ENCODE results near the gene SSBP2. TPM values are rescaled to one million over a fixed set of nuclear protein-coding genes. Genes with fewer than 3 reads are reported as not detected.

Gene SSBP2
- total and polyA plus RNA-seq, 2 donors from 2014 or later = 17.0 to 57.1 TPM

GRCh38 chr5:81700166-81700565 lies 50.7 kb downstream of the SSBP2 start:
- FAIRE-seq (no peak), DNase-seq (no peak)
- intact Hi-C loops (cut with DNase I) = no loop called here
- no peak for TF ChIP-seq CTCF (IDR thresholded peaks at IDR 0.05; ENCODE audit: borderline replicate concordance, extremely low read depth, insufficient read depth)
- H3K27ac ChIP-seq (ENCODE audit: low read depth in 2 of 2, low read length in 2 of 2) = no peak overlapping the region
- no peak overlapping the region for H3K4me3 ChIP-seq (ENCODE audit: low read length in 3 of 3)
- peaks cover 0 to 2% (median 0%) of the 10 kb centered on the region in 3 donors for H3K36me3 ChIP-seq (ENCODE audit: control insufficient read depth in 2 of 3, insufficient read depth in 3 of 3, low read length in 3 of 3)
- H3K9ac ChIP-seq (ENCODE audit: low read length in 3 of 3) = no peak overlapping the region
- no peaks in the 10 kb centered on the region for H3K4me1 ChIP-seq (ENCODE audit: control insufficient read depth in 2 of 3, insufficient read depth in 2 of 3, low read depth in 1 of 3, low read length in 3 of 3)
- H3K9me3 ChIP-seq (ENCODE audit: control insufficient read depth in 2 of 3, insufficient read depth in 1 of 3, low read length in 3 of 3) = peaks cover 0 to 9% (median 3%) of the 10 kb centered on the region in 3 donors
- no peaks in the 10 kb centered on the region for H3K27me3 ChIP-seq (ENCODE audit: control insufficient read depth, insufficient read depth, low read length)

- Histone ChIP-seq H3K36me3 (ENCODE audit: control insufficient read depth in 2 of 3, insufficient read depth in 3 of 3, low read length in 3 of 3) (peaks cover 0 to 2% (median 0%) of the 10 kb centered on the region in 3 donors), H3K4me1 (ENCODE audit: control insufficient read depth in 2 of 3, insufficient read depth in 2 of 3, low read depth in 1 of 3, low read length in 3 of 3) (no peaks in the 10 kb centered on the region), H3K4me3 (ENCODE audit: low read length in 3 of 3) (no peak overlapping the region), H3K27me3 (ENCODE audit: control insufficient read depth, insufficient read depth, low read length) (no peaks in the 10 kb centered on the region), H3K9ac (ENCODE audit: low read length in 3 of 3) (no peak overlapping the region), H3K9me3 (ENCODE audit: control insufficient read depth in 2 of 3, insufficient read depth in 1 of 3, low read length in 3 of 3) (peaks cover 0 to 9% (median 3%) of the 10 kb centered on the region in 3 donors), H3K27ac (ENCODE audit: low read depth in 2 of 2, low read length in 2 of 2) (no peak overlapping the region)
- TF ChIP-seq CTCF (IDR thresholded peaks at IDR 0.05; ENCODE audit: borderline replicate concordance, extremely low read depth, insufficient read depth) = no peak
- intact Hi-C loops (cut with DNase I) = no loop called here
- FAIRE-seq (no peak), DNase-seq (no peak)
Measured at GRCh38 chr5:81698813-81699212, 52.1 kb downstream of the SSBP2 start.

- Histone ChIP-seq H3K27me3 (ENCODE audit: control insufficient read depth, insufficient read depth, low read length) (no peaks in the 10 kb centered on the region), H3K36me3 (ENCODE audit: control insufficient read depth in 2 of 3, insufficient read depth in 3 of 3, low read length in 3 of 3) (peaks cover 0 to 2% (median 0%) of the 10 kb centered on the region in 3 donors), H3K9me3 (ENCODE audit: control insufficient read depth in 2 of 3, insufficient read depth in 1 of 3, low read length in 3 of 3) (peaks cover 0 to 9% (median 3%) of the 10 kb centered on the region in 3 donors), H3K9ac (ENCODE audit: low read length in 3 of 3) (no peak overlapping the region), H3K27ac (ENCODE audit: low read depth in 2 of 2, low read length in 2 of 2) (no peak overlapping the region), H3K4me3 (ENCODE audit: low read length in 3 of 3) (no peak overlapping the region), H3K4me1 (ENCODE audit: control insufficient read depth in 2 of 3, insufficient read depth in 2 of 3, low read depth in 1 of 3, low read length in 3 of 3) (no peaks in the 10 kb centered on the region)
- no peak for TF ChIP-seq CTCF (IDR thresholded peaks at IDR 0.05; ENCODE audit: borderline replicate concordance, extremely low read depth, insufficient read depth)
- intact Hi-C loops (cut with DNase I) = no loop called here
- DNase-seq (no peak), FAIRE-seq (no peak)
Measured at GRCh38 chr5:81696418-81697397, 54.2 kb downstream of the SSBP2 start.
